H1 (cell line): ENCODE measurements around the gene USPL1. TPM values are rescaled to one million over a fixed set of nuclear protein-coding genes. Genes with fewer than 3 reads are reported as not detected.

Experiments
- ATF3 ChIP-seq: IDR thresholded peaks from 2 replicates; pipeline ENCODE4 v1.6.1; 2011; ENCODE audit warnings: low read depth, mild to moderate bottlenecking, low read length; ENCODE audit not compliant: insufficient read depth
- CBX5 ChIP-seq: fragments of 300-800, 300-1000 bp; sonication (generic); IDR thresholded peaks from 2 replicates; pipeline ENCODE4 v1.7.1; 2016; ENCODE audit warnings: antibody characterized with exemption, low read length, low read depth
- CEBPB ChIP-seq: IDR thresholded peaks from 2 replicates; pipeline ENCODE4 v1.6.1; 2012; ENCODE audit warnings: low read depth, low read length
- CREB1 ChIP-seq: IDR thresholded peaks from 2 replicates; pipeline ENCODE4 v1.6.1; 2012; ENCODE audit warnings: inconsistent platforms
- EGR1 ChIP-seq: IDR thresholded peaks from 2 replicates; pipeline ENCODE4 v1.6.1; 2011; ENCODE audit warnings: low read depth, low read length, borderline replicate concordance
- EZH2 ChIP-seq: fragments of 200-600 bp; sonication (generic); IDR thresholded peaks from 2 replicates; pipeline ENCODE4 v1.7.1; 2012; ENCODE audit warnings: low read depth, mild to moderate bottlenecking, moderate library complexity, low read length, inconsistent platforms; ENCODE audit not compliant: severe bottlenecking
- JUN ChIP-seq: IDR thresholded peaks from 2 replicates; pipeline ENCODE4 v1.6.1; 2011; ENCODE audit warnings: low read depth, mild to moderate bottlenecking, improper control_type of control experiment, low read length
- KDM5A ChIP-seq: fragments of 200-600 bp; IDR thresholded peaks from 2 replicates; pipeline ENCODE4 v1.7.1; 2012; ENCODE audit warnings: mild to moderate bottlenecking, low read length, inconsistent platforms, mixed read lengths
- NANOG ChIP-seq: IDR thresholded peaks from 2 replicates; pipeline ENCODE4 v1.6.1; 2011; ENCODE audit warnings: low read length, low read depth, mild to moderate bottlenecking, inconsistent platforms; ENCODE audit not compliant: insufficient read depth, poor library complexity, severe bottlenecking
- POLR2AphosphoS5 ChIP-seq: IDR thresholded peaks from 2 replicates; pipeline ENCODE4 v1.6.1; 2011; ENCODE audit warnings: low read depth, low read length
- RAD21 ChIP-seq, 2 experiments: IDR thresholded peaks in 1 of 2; conservative IDR thresholded peaks in 1 of 2; 2 replicates each; pipeline ENCODE4 v1.6.1; 2011; ENCODE audit warnings: low read depth in 2 of 2, low read length in 2 of 2, improper control_type of control experiment in 1 of 2, inconsistent platforms in 1 of 2, mild to moderate bottlenecking in 1 of 2, moderate library complexity in 1 of 2
- RFX5 ChIP-seq: IDR thresholded peaks from 2 replicates; pipeline ENCODE4 v1.6.1; 2011; ENCODE audit warnings: low read depth, low read length, improper control_type of control experiment, borderline replicate concordance
- RNF2 ChIP-seq: fragments of 200-900, 300-1000 bp; sonication (generic); IDR thresholded peaks from 2 replicates; pipeline ENCODE4 v1.7.1; 2016; ENCODE audit warnings: borderline replicate concordance, low read depth, mild to moderate bottlenecking, antibody characterized with exemption, low read length; ENCODE audit not compliant: poor library complexity, severe bottlenecking; ENCODE audit errors: missing control alignments
- SP1 ChIP-seq: IDR thresholded peaks from 2 replicates; pipeline ENCODE4 v1.6.1; 2011; ENCODE audit warnings: low read depth, low read length
- SP4 ChIP-seq: IDR thresholded peaks from 2 replicates; pipeline ENCODE4 v1.6.1; 2012; ENCODE audit warnings: low read length, inconsistent platforms
- TBP ChIP-seq: IDR thresholded peaks from 2 replicates; pipeline ENCODE4 v1.6.1; 2011; ENCODE audit warnings: low read depth, low read length, improper control_type of control experiment
- polyA plus RNA-seq, 7 experiments: library from polyadenylated mRNA; depleted of rRNA in 3 of 7; stranded (reverse) in 5 of 7; unstranded in 2 of 7; fragments of >200 nt in 5 of 7; fragments of 200-250 nt in 2 of 7; gene quantifications; 1 replicate in 5 of 7; 2 replicates in 1 of 7; 4 replicates in 1 of 7; pipeline versions ENCODE4 v1.2.1 to v1.2.3, GENCODE V29; 2011 to 2013; ENCODE audit warnings: missing spikeins in 2 of 7, mixed read lengths in 2 of 7
- total RNA-seq: library from RNA; stranded (reverse); fragmentation: NEBNext Ultra II Directional; extraction: Animal tissue kit (Norgen Biotek cat#: 25700); gene quantifications from 2 replicates; pipeline ENCODE4 v1.2.1, GENCODE V29; 2021
- TF ChIP-seq, protein P1 (sequence below): IDR thresholded peaks from 2 replicates; pipeline ENCODE4 v1.6.1; 2011; ENCODE audit warnings: low read length, improper control_type of control experiment

USPL1 gene
- total and polyA plus RNA-seq, 2 of the 8 experiments (the other 6 are each of a cell fraction or from before 2014, with no cell fraction given) = 6.3 to 17.1 TPM

GRCh38 chr13:30616927-30617314 is 799 bp upstream of the USPL1 start (continued):
- TF ChIP-seq RAD21 (IDR thresholded peaks at IDR 0.05 in 1 of 2, conservative IDR thresholded peaks at IDR 0.05 in 1 of 2; ENCODE audit: low read depth in 2 of 2, low read length in 2 of 2) (no peak), CREB1 (no peak), TBP (no peak), RNF2 (no peak), SP4 (no peak), EZH2 (no peak), RFX5 (no peak), SP1 (no peak), CBX5 (no peak), NANOG (no peak), KDM5A (no peak), JUN (no peak), CEBPB (no peak), EGR1 (no peak), POLR2AphosphoS5 (peak; percentile 80), ATF3 (no peak)
- TF ChIP-seq, protein P1, sequence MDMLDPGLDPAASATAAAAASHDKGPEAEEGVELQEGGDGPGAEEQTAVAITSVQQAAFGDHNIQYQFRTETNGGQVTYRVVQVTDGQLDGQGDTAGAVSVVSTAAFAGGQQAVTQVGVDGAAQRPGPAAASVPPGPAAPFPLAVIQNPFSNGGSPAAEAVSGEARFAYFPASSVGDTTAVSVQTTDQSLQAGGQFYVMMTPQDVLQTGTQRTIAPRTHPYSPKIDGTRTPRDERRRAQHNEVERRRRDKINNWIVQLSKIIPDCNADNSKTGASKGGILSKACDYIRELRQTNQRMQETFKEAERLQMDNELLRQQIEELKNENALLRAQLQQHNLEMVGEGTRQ = peak; percentile 74
